Breast epithelium (tissue), 3 donors: ENCODE data around the gene HSD17B3.

ENCODE experiments used
- POLR2AphosphoS5 ChIP-seq, 3 donors: sonication (generic); formaldehyde crosslinking; IDR thresholded peaks; one replicate each; pipeline ENCODE4 v1.6.1; 2017; ENCODE audit warnings: antibody characterized with exemption in 3 of 3
- TF ChIP-seq, protein P1 (sequence below), 3 donors: fragments of 450-650 bp; IDR thresholded peaks; one replicate each; pipeline ENCODE4 v1.5.1; 2016 to 2017; ENCODE audit warnings: antibody characterized with exemption in 3 of 3, mild to moderate bottlenecking in 3 of 3, moderate library complexity in 3 of 3

DNA sequence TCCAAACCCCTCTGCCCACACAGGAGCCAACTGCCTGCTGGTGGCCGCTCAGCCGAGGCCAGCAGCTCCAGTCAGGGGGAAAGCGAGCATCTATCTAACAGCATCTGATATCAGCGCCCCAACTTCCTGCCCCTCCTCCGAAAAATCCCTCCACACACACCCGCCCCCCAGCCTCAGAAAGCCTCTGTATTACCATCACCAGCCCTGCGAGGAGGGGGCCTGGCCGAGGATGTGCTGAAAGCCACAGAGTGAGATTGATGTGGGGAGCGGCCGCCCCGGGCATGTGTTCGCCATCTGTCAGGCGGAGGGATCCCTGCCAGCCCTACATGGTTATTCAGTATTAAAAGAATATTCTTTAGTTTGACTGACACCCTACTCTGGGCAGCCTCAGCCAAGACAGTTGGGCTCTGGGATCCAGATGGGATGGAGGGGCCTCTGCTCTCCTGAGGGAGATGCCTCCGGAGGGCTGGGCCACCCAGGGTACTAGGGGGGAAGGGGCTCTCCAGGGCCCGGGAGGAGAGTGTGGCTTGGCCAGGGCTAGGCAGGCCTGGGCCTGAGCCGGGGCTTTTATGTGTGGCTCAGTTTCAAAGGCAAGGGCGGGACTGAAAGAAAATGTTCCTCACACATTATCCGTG is 98.0 kb downstream of the HSD17B3 start:
- TF ChIP-seq POLR2AphosphoS5 (IDR thresholded peaks at IDR 0.05) = no peak
- TF ChIP-seq, protein P1, sequence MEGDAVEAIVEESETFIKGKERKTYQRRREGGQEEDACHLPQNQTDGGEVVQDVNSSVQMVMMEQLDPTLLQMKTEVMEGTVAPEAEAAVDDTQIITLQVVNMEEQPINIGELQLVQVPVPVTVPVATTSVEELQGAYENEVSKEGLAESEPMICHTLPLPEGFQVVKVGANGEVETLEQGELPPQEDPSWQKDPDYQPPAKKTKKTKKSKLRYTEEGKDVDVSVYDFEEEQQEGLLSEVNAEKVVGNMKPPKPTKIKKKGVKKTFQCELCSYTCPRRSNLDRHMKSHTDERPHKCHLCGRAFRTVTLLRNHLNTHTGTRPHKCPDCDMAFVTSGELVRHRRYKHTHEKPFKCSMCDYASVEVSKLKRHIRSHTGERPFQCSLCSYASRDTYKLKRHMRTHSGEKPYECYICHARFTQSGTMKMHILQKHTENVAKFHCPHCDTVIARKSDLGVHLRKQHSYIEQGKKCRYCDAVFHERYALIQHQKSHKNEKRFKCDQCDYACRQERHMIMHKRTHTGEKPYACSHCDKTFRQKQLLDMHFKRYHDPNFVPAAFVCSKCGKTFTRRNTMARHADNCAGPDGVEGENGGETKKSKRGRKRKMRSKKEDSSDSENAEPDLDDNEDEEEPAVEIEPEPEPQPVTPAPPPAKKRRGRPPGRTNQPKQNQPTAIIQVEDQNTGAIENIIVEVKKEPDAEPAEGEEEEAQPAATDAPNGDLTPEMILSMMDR (IDR thresholded peaks at IDR 0.05) = no peak
